PC-3 (cell line): ENCODE results near the gene CLDN22. TPM values are rescaled to one million over a fixed set of nuclear protein-coding genes. Genes with fewer than 3 reads are reported as not detected.

Experiments
- ATAC-seq: fragments of 200-7000 bp; cut with Tn5 transposase; 2 replicates; pipeline ENCODE4 v1.9.1; 2020; ENCODE audit warnings: mild to moderate bottlenecking, moderate library complexity
- BruUV-seq: library from RNA; stranded (reverse); fragments of 400-500 nt; replicated peaks from 2 replicates; lab custom pipeline; 2021; lab: Mats Ljungman, UMichigan
- CTCF ChIA-PET: fragments of 300-600 bp; sonication (Branson Sonifier 250); formaldehyde crosslinking; loops from one replicate; lab custom pipeline; 2022; ENCODE audit warnings: antibody characterized with exemption; lab: Charles Lee
- POLR2A ChIA-PET: fragments of 300-600 bp; sonication (Branson Sonifier 250); formaldehyde crosslinking; loops from one replicate; lab custom pipeline; 2022; ENCODE audit warnings: antibody characterized with exemption; ENCODE audit not compliant: unreplicated experiment; lab: Charles Lee
- DNase-seq: peaks from one replicate; pipeline ENCODE4 v3.0.0-alpha.2; 2015
- H2AFZ ChIP-seq: fragments of 300-600 bp; sonication (generic); 2 replicates; pipeline ENCODE4 v1.6.0; 2016; ENCODE audit warnings: antibody characterized with exemption, low read length
- H3F3A ChIP-seq: fragments of 300-600 bp; sonication (generic); one replicate; pipeline ENCODE4 v1.6.0; 2017; ENCODE audit warnings: antibody characterized with exemption, low read length, control low read depth, mild to moderate bottlenecking; ENCODE audit not compliant: unreplicated experiment
- H3K27ac ChIP-seq: fragments of 300-600 bp; sonication (generic); 2 replicates; pipeline ENCODE4 v1.5.1; 2016; ENCODE audit warnings: mild to moderate bottlenecking, low read length
- H3K27me3 ChIP-seq: fragments of 300-600 bp; sonication (generic); 2 replicates; pipeline ENCODE4 v1.6.1; 2016; ENCODE audit warnings: low read length, mixed read lengths
- H3K36me3 ChIP-seq: fragments of 300-600 bp; sonication (generic); 2 replicates; pipeline ENCODE4 v1.6.1; 2016; ENCODE audit warnings: low read depth, mixed run types, low read length, mixed read lengths
- H3K4me1 ChIP-seq: fragments of 300-600 bp; sonication (generic); 2 replicates; pipeline ENCODE4 v1.5.1; 2016; ENCODE audit warnings: low read length; ENCODE audit not compliant: insufficient read depth
- H3K4me2 ChIP-seq: fragments of 300-600 bp; sonication (generic); 2 replicates; pipeline ENCODE4 v1.6.0; 2016; ENCODE audit warnings: low read length
- H3K4me3 ChIP-seq: fragments of 300-600 bp; sonication (generic); 2 replicates; pipeline ENCODE4 v1.5.1; 2016; ENCODE audit warnings: mild to moderate bottlenecking, low read length, mixed read lengths
- H3K79me2 ChIP-seq: fragments of 300-600 bp; sonication (generic); 2 replicates; pipeline ENCODE4 v1.6.1; 2017; ENCODE audit warnings: low read length, mixed read lengths
- H3K9ac ChIP-seq: fragments of 300-600 bp; sonication (generic); 2 replicates; pipeline ENCODE4 v1.6.0; 2016; ENCODE audit warnings: mild to moderate bottlenecking, low read length
- H3K9me2 ChIP-seq: fragments of 300-600 bp; sonication (generic); replicated peaks from 2 replicates; pipeline ENCODE4 v1.6.1; 2016; ENCODE audit warnings: mixed run types, low read length, mixed read lengths
- H3K9me3 ChIP-seq: fragments of 300-600 bp; sonication (generic); 2 replicates; pipeline ENCODE4 v1.6.1; 2016; ENCODE audit warnings: low read length, mixed read lengths
- H4K20me1 ChIP-seq: fragments of 300-600 bp; sonication (generic); 2 replicates; pipeline ENCODE4 v1.6.1; 2016; ENCODE audit warnings: low read length, mixed read lengths
- EZH2 ChIP-seq: fragments of 300-600 bp; sonication (generic); IDR thresholded peaks from one replicate; pipeline ENCODE4 v1.6.1; 2017; ENCODE audit warnings: antibody characterized with exemption, mild to moderate bottlenecking, low read length; ENCODE audit not compliant: unreplicated experiment
- EZH2phosphoT487 ChIP-seq: fragments of 300-600 bp; sonication (generic); IDR thresholded peaks from 2 replicates; pipeline ENCODE4 v1.6.1; 2018; ENCODE audit warnings: mild to moderate bottlenecking, antibody characterized with exemption, low read length, borderline replicate concordance
- intact Hi-C: fragments of 100-400 bp; cut with micrococcal nuclease; formaldehyde crosslinking; loops from 2 replicates; pipeline ENCODE4 v1.9.0; 2023
- total RNA-seq: library from RNA; depleted of rRNA; stranded (reverse); fragments of >200 nt; gene quantifications from 2 replicates; pipeline ENCODE4 v1.2.3, GENCODE V29; 2014
- TF ChIP-seq, protein P1 (sequence below): fragments of 300-600 bp; sonication (generic); conservative IDR thresholded peaks from 2 replicates; pipeline ENCODE4 v1.5.1; 2017; ENCODE audit warnings: antibody characterized with exemption, low read depth, mild to moderate bottlenecking, low read length

CLDN22 gene
- total RNA-seq, 1 experiment from 2014 or later = not detected

DNA sequence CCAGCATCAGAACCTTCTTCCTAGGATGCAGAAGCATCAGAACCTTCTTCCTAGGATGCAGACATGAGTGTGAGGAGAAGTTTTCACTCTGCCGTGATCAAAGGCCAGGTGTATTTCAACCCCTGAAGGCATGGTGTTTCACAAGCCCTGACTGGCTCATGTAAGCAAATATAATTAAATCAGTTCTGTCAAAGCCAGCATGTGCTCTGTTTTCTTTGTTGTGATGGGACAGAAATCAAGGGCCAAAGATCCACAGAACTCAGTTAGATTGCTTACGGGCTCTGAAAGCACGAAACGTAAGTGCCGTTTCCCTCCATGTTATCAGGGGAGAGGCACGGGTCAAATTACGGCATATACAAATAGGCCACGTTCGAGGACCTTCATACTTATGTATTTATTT is 34.1 kb upstream of the CLDN22 start:
- Histone ChIP-seq H3K4me3 (no peak overlapping the region), H3K27ac (no peak overlapping the region)
- ATAC-seq = no peak

DNA sequence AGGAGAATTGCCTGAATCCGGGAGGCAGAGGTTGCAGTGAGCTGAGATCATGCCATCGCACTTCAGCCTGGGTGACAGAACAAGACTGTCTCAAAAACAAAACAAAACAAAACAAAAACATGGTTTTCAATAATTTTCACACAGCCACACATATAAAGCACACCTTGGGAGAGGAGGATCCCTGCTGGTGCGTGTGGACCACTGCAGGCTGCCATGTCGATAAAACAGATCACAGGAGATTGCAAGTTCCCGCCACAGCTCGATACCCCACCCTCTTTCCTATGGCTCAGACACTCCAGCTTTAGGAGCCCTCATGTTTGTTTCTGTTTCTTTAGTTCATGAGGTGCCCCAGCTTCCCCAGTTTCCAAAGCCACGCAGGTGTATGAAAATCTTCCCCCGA is 33.5 kb upstream of the CLDN22 start:
- no peaks in the 10 kb centered on the region for H3K9me2 ChIP-seq
- no peaks in the 10 kb centered on the region for H3K79me2 ChIP-seq
- no peak overlapping the region for H3K27ac ChIP-seq
- H3K4me2 ChIP-seq = no peak overlapping the region
- POLR2A ChIA-PET = no interaction called here
- H4K20me1 ChIP-seq = no peaks in the 10 kb centered on the region
- no peaks in the 10 kb centered on the region for H3K36me3 ChIP-seq
- no TSS peak for BruUV-seq
- H3F3A ChIP-seq = no peaks in the 10 kb centered on the region
- CTCF ChIA-PET = no interaction called here
- peaks cover 27% of the 10 kb centered on the region for H3K4me1 ChIP-seq
- intact Hi-C loops = no loop called here
- ATAC-seq (no peak), DNase-seq (no peak)
- H3K4me3 ChIP-seq = no peak overlapping the region
- no peak overlapping the region for H2AFZ ChIP-seq
- H3K9ac ChIP-seq = no peak overlapping the region
- H3K27me3 ChIP-seq = no peaks in the 10 kb centered on the region
- no peak for TF ChIP-seq EZH2
- TF ChIP-seq, protein P1, sequence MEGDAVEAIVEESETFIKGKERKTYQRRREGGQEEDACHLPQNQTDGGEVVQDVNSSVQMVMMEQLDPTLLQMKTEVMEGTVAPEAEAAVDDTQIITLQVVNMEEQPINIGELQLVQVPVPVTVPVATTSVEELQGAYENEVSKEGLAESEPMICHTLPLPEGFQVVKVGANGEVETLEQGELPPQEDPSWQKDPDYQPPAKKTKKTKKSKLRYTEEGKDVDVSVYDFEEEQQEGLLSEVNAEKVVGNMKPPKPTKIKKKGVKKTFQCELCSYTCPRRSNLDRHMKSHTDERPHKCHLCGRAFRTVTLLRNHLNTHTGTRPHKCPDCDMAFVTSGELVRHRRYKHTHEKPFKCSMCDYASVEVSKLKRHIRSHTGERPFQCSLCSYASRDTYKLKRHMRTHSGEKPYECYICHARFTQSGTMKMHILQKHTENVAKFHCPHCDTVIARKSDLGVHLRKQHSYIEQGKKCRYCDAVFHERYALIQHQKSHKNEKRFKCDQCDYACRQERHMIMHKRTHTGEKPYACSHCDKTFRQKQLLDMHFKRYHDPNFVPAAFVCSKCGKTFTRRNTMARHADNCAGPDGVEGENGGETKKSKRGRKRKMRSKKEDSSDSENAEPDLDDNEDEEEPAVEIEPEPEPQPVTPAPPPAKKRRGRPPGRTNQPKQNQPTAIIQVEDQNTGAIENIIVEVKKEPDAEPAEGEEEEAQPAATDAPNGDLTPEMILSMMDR = no peak
- TF ChIP-seq EZH2phosphoT487 = no peak
- H3K9me3 ChIP-seq = no peaks in the 10 kb centered on the region

More for the DNA sequence above, 34.1 kb upstream of the CLDN22 start:
- Histone ChIP-seq H3K4me1 (peaks cover 20% of the 10 kb centered on the region), H3K9me3 (no peaks in the 10 kb centered on the region), H4K20me1 (no peaks in the 10 kb centered on the region), H3F3A (no peaks in the 10 kb centered on the region), H3K79me2 (no peaks in the 10 kb centered on the region), H3K4me2 (no peak overlapping the region), H3K9me2 (no peaks in the 10 kb centered on the region), H3K27me3 (no peaks in the 10 kb centered on the region), H2AFZ (no peak overlapping the region), H3K36me3 (no peaks in the 10 kb centered on the region), H3K9ac (no peak overlapping the region)
- CTCF ChIA-PET = no interaction called here
- intact Hi-C loops = no loop called here
- TF ChIP-seq, protein P1 = no peak
- TF ChIP-seq EZH2phosphoT487 = no peak
- no peak for TF ChIP-seq EZH2
- POLR2A ChIA-PET = no interaction called here
- DNase-seq = peak; percentile 37
- no TSS peak for BruUV-seq

DNA sequence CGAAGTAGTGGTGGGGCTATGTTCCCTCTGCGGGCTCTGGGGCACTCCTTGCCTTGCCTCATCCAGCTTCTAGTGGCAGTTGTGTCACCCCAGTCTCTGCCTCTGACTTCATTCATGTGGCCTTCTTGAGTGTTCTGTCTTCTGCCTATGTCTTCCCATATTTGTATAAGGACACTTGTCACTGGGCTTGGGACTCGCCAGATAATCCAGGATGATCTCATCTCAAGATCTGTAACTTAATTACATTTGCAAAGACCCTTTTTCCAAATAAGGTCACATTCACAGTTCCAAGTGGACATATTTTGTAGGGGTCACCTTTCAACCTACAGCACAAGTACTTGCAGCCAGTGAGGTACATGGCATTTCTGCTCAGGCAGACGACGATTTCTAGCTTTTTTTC is 32.5 kb upstream of the CLDN22 start:
- ChIA-PET POLR2A (no interaction called here), CTCF (no interaction called here)
- no peaks in the 10 kb centered on the region for H4K20me1 ChIP-seq
- no peak overlapping the region for H2AFZ ChIP-seq
- ATAC-seq (no peak), DNase-seq (no peak)
- H3K9me2 ChIP-seq = no peaks in the 10 kb centered on the region
- intact Hi-C loops = no loop called here
- no peak overlapping the region for H3K27ac ChIP-seq
- peaks cover 29% of the 10 kb centered on the region for H3K4me1 ChIP-seq
- TF ChIP-seq EZH2phosphoT487 (no peak), EZH2 (no peak)
- TF ChIP-seq, protein P1 = no peak
- no peaks in the 10 kb centered on the region for H3K27me3 ChIP-seq
- H3K9ac ChIP-seq = no peak overlapping the region
- no peaks in the 10 kb centered on the region for H3K36me3 ChIP-seq
- H3K4me2 ChIP-seq = no peak overlapping the region
- no TSS peak for BruUV-seq
- H3K9me3 ChIP-seq = no peaks in the 10 kb centered on the region
- no peaks in the 10 kb centered on the region for H3K79me2 ChIP-seq
- no peaks in the 10 kb centered on the region for H3F3A ChIP-seq
- H3K4me3 ChIP-seq = no peak overlapping the region
